ENCODE data around the gene DGKQ.

DNA sequence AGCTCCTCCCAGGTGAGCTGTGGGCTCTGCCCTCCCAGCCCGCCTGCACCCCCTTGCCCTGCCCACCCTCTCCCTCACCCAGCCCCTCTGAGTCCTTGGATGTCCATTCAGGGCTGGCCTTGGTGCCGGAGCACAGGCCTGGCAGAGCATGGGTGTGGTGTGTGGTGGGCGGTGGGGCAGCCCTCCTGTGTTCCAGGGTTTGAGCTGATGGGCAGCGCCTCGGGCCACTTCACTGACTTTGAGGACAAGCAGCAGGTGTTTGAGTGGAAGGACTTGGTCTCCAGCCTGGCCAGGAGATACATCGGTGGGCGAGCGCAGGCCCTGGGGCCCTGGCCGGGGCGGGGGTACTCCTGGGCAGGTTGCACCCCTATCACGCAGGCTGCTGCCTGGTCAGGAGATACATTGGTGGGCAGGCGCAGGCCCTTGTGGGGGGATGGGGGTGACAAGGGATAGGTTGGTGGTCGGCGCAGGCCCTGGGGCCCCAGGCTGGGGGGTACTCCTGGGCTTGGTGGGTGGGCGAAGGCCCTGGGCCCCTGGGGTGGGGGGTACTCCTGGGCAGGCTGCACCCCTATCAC lies 27.4 kb upstream of the DGKQ start:
- TF ChIP-seq RNF2 (IDR thresholded peaks at IDR 0.05) (no peak), ILF3 (IDR thresholded peaks at IDR 0.05; ENCODE audit: borderline replicate concordance) (no peak), KAT8 (IDR thresholded peaks at IDR 0.05; ENCODE audit: low read depth) (no peak), ZNF24 (IDR thresholded peaks at IDR 0.05) (no peak), MEF2A (IDR thresholded peaks at IDR 0.05; ENCODE audit: control insufficient read depth, low read depth, low read length) (no peak), HNRNPLL (IDR thresholded peaks at IDR 0.05; ENCODE audit: low read depth, low read length, poor library complexity, severe bottlenecking) (no peak), ZNF764 (CRISPR knock-in tag; IDR thresholded peaks at IDR 0.05; ENCODE audit: low read depth) (no peak)
- TF ChIP-seq, protein P1, sequence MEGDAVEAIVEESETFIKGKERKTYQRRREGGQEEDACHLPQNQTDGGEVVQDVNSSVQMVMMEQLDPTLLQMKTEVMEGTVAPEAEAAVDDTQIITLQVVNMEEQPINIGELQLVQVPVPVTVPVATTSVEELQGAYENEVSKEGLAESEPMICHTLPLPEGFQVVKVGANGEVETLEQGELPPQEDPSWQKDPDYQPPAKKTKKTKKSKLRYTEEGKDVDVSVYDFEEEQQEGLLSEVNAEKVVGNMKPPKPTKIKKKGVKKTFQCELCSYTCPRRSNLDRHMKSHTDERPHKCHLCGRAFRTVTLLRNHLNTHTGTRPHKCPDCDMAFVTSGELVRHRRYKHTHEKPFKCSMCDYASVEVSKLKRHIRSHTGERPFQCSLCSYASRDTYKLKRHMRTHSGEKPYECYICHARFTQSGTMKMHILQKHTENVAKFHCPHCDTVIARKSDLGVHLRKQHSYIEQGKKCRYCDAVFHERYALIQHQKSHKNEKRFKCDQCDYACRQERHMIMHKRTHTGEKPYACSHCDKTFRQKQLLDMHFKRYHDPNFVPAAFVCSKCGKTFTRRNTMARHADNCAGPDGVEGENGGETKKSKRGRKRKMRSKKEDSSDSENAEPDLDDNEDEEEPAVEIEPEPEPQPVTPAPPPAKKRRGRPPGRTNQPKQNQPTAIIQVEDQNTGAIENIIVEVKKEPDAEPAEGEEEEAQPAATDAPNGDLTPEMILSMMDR (IDR thresholded peaks at IDR 0.05 in 2 of 3, conservative IDR thresholded peaks at IDR 0.05 in 1 of 3; ENCODE audit: insufficient read depth in 2 of 3, low read depth in 1 of 3, low read length in 3 of 3): no peak
- TF ChIP-seq, protein P2, sequence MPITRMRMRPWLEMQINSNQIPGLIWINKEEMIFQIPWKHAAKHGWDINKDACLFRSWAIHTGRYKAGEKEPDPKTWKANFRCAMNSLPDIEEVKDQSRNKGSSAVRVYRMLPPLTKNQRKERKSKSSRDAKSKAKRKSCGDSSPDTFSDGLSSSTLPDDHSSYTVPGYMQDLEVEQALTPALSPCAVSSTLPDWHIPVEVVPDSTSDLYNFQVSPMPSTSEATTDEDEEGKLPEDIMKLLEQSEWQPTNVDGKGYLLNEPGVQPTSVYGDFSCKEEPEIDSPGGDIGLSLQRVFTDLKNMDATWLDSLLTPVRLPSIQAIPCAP (CRISPR knock-in tag; IDR thresholded peaks at IDR 0.05; ENCODE audit: borderline replicate concordance): no peak
